Colonic mucosa (tissue), 4 donors: Measurements from ENCODE around the gene NUP214. TPM values are rescaled to one million over a fixed set of nuclear protein-coding genes. Genes with fewer than 3 reads are reported as not detected.

Experiments
- DNase-seq: peaks from one replicate; pipeline ENCODE4 v3.0.0-alpha.2; 2020
- H3K27ac ChIP-seq: fragments of 200-600 bp; one replicate; pipeline ENCODE4 v1.8.0; 2021
- H3K27me3 ChIP-seq: fragments of 200-600 bp; one replicate; pipeline ENCODE4 v1.8.0; 2021
- H3K36me3 ChIP-seq: fragments of 200-600 bp; one replicate; pipeline ENCODE4 v1.8.0; 2021
- H3K4me1 ChIP-seq: fragments of 200-600 bp; one replicate; pipeline ENCODE4 v1.8.0; 2021; ENCODE audit warnings: mild to moderate bottlenecking
- H3K4me3 ChIP-seq: fragments of 200-600 bp; one replicate; pipeline ENCODE4 v1.8.0; 2021
- H3K9ac ChIP-seq, 2 donors: one replicate each; pipeline ENCODE4 v1.7.0; 2013; ENCODE audit warnings: control low read depth in 2 of 2, low read depth in 2 of 2, low read length in 2 of 2
- H3K9me3 ChIP-seq: fragments of 200-600 bp; one replicate; pipeline ENCODE4 v1.8.0; 2021
- CTCF ChIP-seq: fragments of 200-600 bp; IDR thresholded peaks from one replicate; pipeline ENCODE4 v1.8.0; 2022; ENCODE audit warnings: antibody characterized with exemption, mild to moderate bottlenecking
- intact Hi-C: fragments of 100-400 bp; cut with DNase I; formaldehyde crosslinking; loops from one replicate; pipeline ENCODE4 v1.14.1; 2022
- total RNA-seq, 2 donors: library from RNA; stranded (reverse); fragmentation: NEBNext Ultra II Directional in 1 of 2; extraction: Animal tissue kit (Norgen Biotek cat#: 25700) in 1 of 2; gene quantifications; one replicate each; pipeline ENCODE4 v1.2.1, GENCODE V29; 2021
- donor health status: healthy.
- donor health status: DM: no; HTN: no; CAD: no.
- donor health status: DM: no; HTN: no; CAD: no.

Gene NUP214
- total RNA-seq, 2 donors from 2014 or later: 32.2 to 43.8 TPM

DNA sequence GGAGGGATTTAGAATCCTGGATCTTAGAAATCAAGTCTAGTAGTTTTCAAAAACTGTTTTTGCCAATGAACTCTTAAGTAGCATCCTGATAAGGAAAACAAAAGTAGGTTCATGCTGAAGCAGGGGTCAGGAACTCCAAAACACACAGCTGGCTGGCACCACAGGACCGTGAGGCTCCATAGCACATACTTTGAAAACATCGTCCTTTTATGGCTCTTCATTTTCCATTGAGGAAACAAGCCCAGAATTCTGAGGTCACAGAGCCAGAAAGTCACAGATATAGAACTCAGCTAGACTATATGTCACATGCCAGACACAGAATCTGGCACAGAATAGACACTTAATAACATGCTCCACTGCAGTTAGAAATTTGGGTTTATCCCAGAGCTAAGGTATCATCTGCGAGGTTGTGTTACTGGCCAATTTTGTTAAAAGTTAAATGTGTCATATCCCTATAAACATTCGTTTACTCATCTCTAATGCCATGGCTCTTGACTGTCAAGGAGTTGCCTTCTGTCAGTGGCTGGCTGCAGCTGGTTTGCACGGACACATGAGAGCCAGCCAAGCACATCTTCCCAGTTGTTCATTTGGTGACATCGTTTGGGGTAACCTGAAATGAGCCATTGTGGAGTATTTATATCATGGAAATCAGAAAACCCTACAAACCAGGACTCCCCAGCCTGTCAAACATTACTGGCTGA is 92.1 kb downstream of the NUP214 start:
- H3K36me3 ChIP-seq: no peaks in the 10 kb centered on the region
- H3K27ac ChIP-seq: no peak overlapping the region
- no peak for TF ChIP-seq CTCF
- intact Hi-C loops: no loop called here
- no peaks in the 10 kb centered on the region for H3K27me3 ChIP-seq
- H3K9ac ChIP-seq: no peak overlapping the region
- H3K4me1 ChIP-seq: no peaks in the 10 kb centered on the region
- no peak for DNase-seq
- no peak overlapping the region for H3K4me3 ChIP-seq
- no peaks in the 10 kb centered on the region for H3K9me3 ChIP-seq

DNA sequence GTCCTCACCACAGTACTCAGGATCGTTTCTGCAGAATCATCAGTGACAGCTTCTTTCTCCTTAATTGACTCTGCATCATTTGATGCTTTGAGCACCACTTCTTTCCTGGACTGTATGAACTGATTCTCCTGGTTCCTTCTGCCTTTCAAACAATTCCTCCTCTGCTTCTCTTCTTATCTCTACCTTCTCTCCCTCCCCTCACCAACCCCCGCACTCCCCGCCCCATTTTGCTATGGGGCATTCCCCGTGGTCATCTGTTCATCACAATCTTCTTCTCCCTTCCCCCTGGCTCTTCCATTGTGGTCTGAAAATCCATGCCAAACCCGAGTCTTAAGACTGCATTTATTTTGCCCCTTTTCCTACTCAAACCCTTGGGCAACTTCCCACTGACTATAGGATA is 93.0 kb downstream of the NUP214 start:
- no peaks in the 10 kb centered on the region for H3K36me3 ChIP-seq
- no peak for DNase-seq
- H3K27ac ChIP-seq: no peak overlapping the region
- no peaks in the 10 kb centered on the region for H3K9me3 ChIP-seq
- no peaks in the 10 kb centered on the region for H3K27me3 ChIP-seq
- H3K4me1 ChIP-seq: no peaks in the 10 kb centered on the region
- H3K9ac ChIP-seq: no peak overlapping the region
- no peak for TF ChIP-seq CTCF
- H3K4me3 ChIP-seq: no peak overlapping the region
- intact Hi-C loops: no loop called here

DNA sequence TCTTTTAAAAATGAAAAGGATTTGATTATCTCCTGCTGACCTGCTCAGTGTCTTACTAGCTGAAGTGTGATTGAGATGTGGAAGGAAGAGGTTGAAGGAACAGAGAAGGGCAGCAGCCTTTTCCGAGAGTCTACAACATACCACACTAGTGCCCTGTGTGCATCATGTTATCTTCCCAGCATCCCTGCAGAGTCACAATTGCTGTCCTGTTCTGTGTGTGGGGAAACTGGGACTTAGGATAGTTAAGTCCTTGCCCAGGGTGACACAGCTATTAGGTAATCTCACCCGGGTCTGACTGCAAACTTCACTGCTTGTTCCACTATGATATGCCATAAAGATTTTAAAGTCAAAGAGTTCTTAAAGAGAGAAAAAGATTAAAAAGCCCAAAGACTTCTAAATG is 95.1 kb downstream of the NUP214 start:
- Histone ChIP-seq H3K27me3 (no peaks in the 10 kb centered on the region), H3K36me3 (no peaks in the 10 kb centered on the region), H3K9me3 (no peaks in the 10 kb centered on the region), H3K9ac (no peak overlapping the region), H3K4me3 (no peak overlapping the region), H3K4me1 (no peaks in the 10 kb centered on the region), H3K27ac (no peak overlapping the region)
- no peak for TF ChIP-seq CTCF
- no peak for DNase-seq
- intact Hi-C loops: no loop called here

- TF ChIP-seq CTCF: no peak
- Histone ChIP-seq H3K9me3 (no peaks in the 10 kb centered on the region), H3K27me3 (no peaks in the 10 kb centered on the region), H3K4me3 (no peak overlapping the region), H3K9ac (no peak overlapping the region), H3K27ac (no peak overlapping the region), H3K36me3 (no peaks in the 10 kb centered on the region), H3K4me1 (no peaks in the 10 kb centered on the region)
- DNase-seq: no peak
- intact Hi-C loops: no loop called here
These were observed 97.1 kb downstream of the NUP214 start for GRCh38 chr9:131222460-131222859.

DNA sequence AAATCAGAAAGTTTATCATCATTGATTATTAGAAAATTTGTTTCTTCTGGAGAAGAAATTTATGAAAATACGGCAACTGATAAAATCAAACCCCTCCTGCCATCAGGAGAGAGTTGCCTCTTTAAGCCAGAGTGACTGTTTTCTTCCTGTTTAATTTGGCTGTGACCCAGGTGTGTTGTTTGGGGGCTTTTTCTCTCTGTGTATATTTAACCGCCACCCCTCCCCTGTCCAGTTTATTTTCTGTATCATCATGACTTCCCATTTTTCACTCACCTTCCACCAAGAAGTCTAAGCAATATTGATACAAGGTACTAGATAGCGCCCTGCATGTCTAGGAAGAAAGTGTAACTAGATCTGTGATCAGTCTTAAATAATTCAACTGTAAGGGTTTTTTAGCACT is 100.8 kb downstream of the NUP214 start:
- no peak overlapping the region for H3K4me3 ChIP-seq
- no peak for DNase-seq
- H3K27me3 ChIP-seq: no peaks in the 10 kb centered on the region
- no peak overlapping the region for H3K27ac ChIP-seq
- H3K9me3 ChIP-seq: no peaks in the 10 kb centered on the region
- no peaks in the 10 kb centered on the region for H3K36me3 ChIP-seq
- no peak overlapping the region for H3K9ac ChIP-seq
- no peaks in the 10 kb centered on the region for H3K4me1 ChIP-seq
- intact Hi-C loops: no loop called here
- TF ChIP-seq CTCF: no peak
